IMR-90 (cell line): ENCODE measurements around the gene CWC22. TPM values are rescaled to one million over a fixed set of nuclear protein-coding genes. Genes with fewer than 3 reads are reported as not detected.
A peak's percentile ranks its signal among the peaks of the same experiment; 100 is the strongest.

Source experiments
- ATAC-seq: fragments of 200-7000 bp; cut with Tn5 transposase; 2 replicates; pipeline ENCODE4 v1.9.1; 2020; ENCODE audit warnings: low read depth, mild to moderate bottlenecking, moderate library complexity
- BruUV-seq: library from RNA; stranded (reverse); fragments of 400-500 nt; replicated peaks from 2 replicates; lab custom pipeline; 2021; lab: Mats Ljungman, UMichigan
- CTCF ChIA-PET: fragments of 300-600 bp; formaldehyde crosslinking; extraction: SDS; loops from one replicate; lab custom pipeline; 2021; ENCODE audit warnings: antibody characterized with exemption; lab: Yijun Ruan, JAX
- POLR2A ChIA-PET: fragments of 300-600 bp; sonication (Branson Sonifier 250); formaldehyde crosslinking; loops from one replicate; lab custom pipeline; 2022; ENCODE audit warnings: antibody characterized with exemption; ENCODE audit not compliant: unreplicated experiment; lab: Charles Lee
- DNase-seq: peaks from one replicate; pipeline ENCODE4 v3.0.0; 2013
- H2AFZ ChIP-seq: replicated peaks from 2 replicates; pipeline ENCODE3; 2013; ENCODE audit warnings: low read length, mild to moderate bottlenecking; ENCODE audit not compliant: poor library complexity
- H2AK5ac ChIP-seq: 2 replicates; pipeline ENCODE4 v1.6.1; 2013; ENCODE audit warnings: low read depth, low read length, inconsistent platforms
- H2AK9ac ChIP-seq: replicated peaks from 2 replicates; pipeline ENCODE3; 2013; ENCODE audit warnings: mild to moderate bottlenecking, low read depth, low read length, moderate library complexity; ENCODE audit not compliant: poor library complexity
- H2BK120ac ChIP-seq: 2 replicates; pipeline ENCODE4 v1.6.1; 2013; ENCODE audit warnings: low read depth, low read length, inconsistent platforms
- H2BK15ac ChIP-seq: 3 replicates; pipeline ENCODE4 v1.6.1; 2013; ENCODE audit warnings: low read depth, low read length, inconsistent platforms
- H2BK20ac ChIP-seq: 2 replicates; pipeline ENCODE4 v1.6.1; 2013; ENCODE audit warnings: low read depth, mild to moderate bottlenecking, inconsistent platforms, low read length, moderate library complexity
- H2BK5ac ChIP-seq: 2 replicates; pipeline ENCODE4 v1.6.1; 2013; ENCODE audit warnings: mild to moderate bottlenecking, low read depth, low read length, inconsistent platforms; ENCODE audit not compliant: poor library complexity, severe bottlenecking
- H3K14ac ChIP-seq: replicated peaks from 2 replicates; pipeline ENCODE4 v1.6.1; 2013; ENCODE audit warnings: low read depth, low read length, inconsistent platforms
- H3K18ac ChIP-seq: 2 replicates; pipeline ENCODE4 v1.6.1; 2013; ENCODE audit warnings: low read depth, low read length, control low read depth
- H3K23ac ChIP-seq: 2 replicates; pipeline ENCODE4 v1.6.1; 2013; ENCODE audit warnings: low read depth, low read length, inconsistent platforms
- H3K27ac ChIP-seq: 2 replicates; pipeline ENCODE4 v1.5.1; 2013; ENCODE audit warnings: mild to moderate bottlenecking, control low read depth, low read length; ENCODE audit not compliant: insufficient read depth
- H3K27me3 ChIP-seq: 2 replicates; pipeline ENCODE4 v1.6.1; 2013; ENCODE audit warnings: low read length; ENCODE audit not compliant: control insufficient read depth, insufficient read depth
- H3K36me3 ChIP-seq: 2 replicates; pipeline ENCODE4 v1.6.1; 2013; ENCODE audit warnings: low read length, mixed read lengths; ENCODE audit not compliant: control insufficient read depth, insufficient read depth
- H3K4ac ChIP-seq: 2 replicates; pipeline ENCODE4 v1.6.1; 2013; ENCODE audit warnings: low read depth, low read length, inconsistent platforms
- H3K4me1 ChIP-seq: 2 replicates; pipeline ENCODE4 v1.6.1; 2013; ENCODE audit warnings: low read length, mixed read lengths; ENCODE audit not compliant: control insufficient read depth, insufficient read depth
- H3K4me2 ChIP-seq: 2 replicates; pipeline ENCODE4 v1.6.1; 2013; ENCODE audit warnings: low read depth, mild to moderate bottlenecking, control low read depth, low read length, moderate library complexity
- H3K4me3 ChIP-seq: 2 replicates; pipeline ENCODE4 v1.5.1; 2013; ENCODE audit warnings: low read depth, mild to moderate bottlenecking, control low read depth, low read length, moderate library complexity; ENCODE audit not compliant: insufficient read depth
- H3K56ac ChIP-seq: 2 replicates; pipeline ENCODE4 v1.6.1; 2013; ENCODE audit warnings: low read length, inconsistent platforms; ENCODE audit not compliant: insufficient read depth; ENCODE audit errors: extremely low read depth
- H3K79me1 ChIP-seq, 2 experiments: 2 replicates each; pipeline ENCODE4 v1.6.1; 2013; ENCODE audit warnings: low read length in 2 of 2, inconsistent platforms in 1 of 2, low read depth in 1 of 2
- H3K9ac ChIP-seq: 2 replicates; pipeline ENCODE4 v1.6.1; 2013; ENCODE audit warnings: low read depth, low read length, control low read depth
- H3K9me1 ChIP-seq: 2 replicates; pipeline ENCODE4 v1.6.1; 2013; ENCODE audit warnings: low read length, inconsistent platforms; ENCODE audit not compliant: insufficient read depth
- H3K9me3 ChIP-seq: 2 replicates; pipeline ENCODE4 v1.6.1; 2013; ENCODE audit warnings: low read length; ENCODE audit not compliant: control insufficient read depth, insufficient read depth
- H4K20me1 ChIP-seq: 2 replicates; pipeline ENCODE4 v1.6.1; 2013; ENCODE audit warnings: low read length, inconsistent platforms; ENCODE audit not compliant: insufficient read depth
- H4K5ac ChIP-seq: 2 replicates; pipeline ENCODE4 v1.6.1; 2013; ENCODE audit warnings: mild to moderate bottlenecking, low read depth, low read length, control low read depth
- H4K8ac ChIP-seq, 2 experiments: 2 replicates each; pipeline ENCODE4 v1.6.1; 2013; ENCODE audit warnings: low read depth in 2 of 2, low read length in 2 of 2, control low read depth in 1 of 2, inconsistent platforms in 1 of 2
- H4K91ac ChIP-seq: 2 replicates; pipeline ENCODE4 v1.6.1; 2013; ENCODE audit warnings: low read depth, low read length, inconsistent platforms; ENCODE audit not compliant: insufficient read depth
- CEBPB ChIP-seq: IDR thresholded peaks from 2 replicates; pipeline ENCODE4 v1.6.1; 2012; ENCODE audit warnings: low read depth, low read length, improper control_type of control experiment
- CHD1 ChIP-seq: IDR thresholded peaks from 2 replicates; pipeline ENCODE4 v1.6.1; 2012; ENCODE audit warnings: low read depth, low read length, improper control_type of control experiment
- CTCF ChIP-seq: conservative IDR thresholded peaks from 2 replicates; pipeline ENCODE4 v1.5.1; 2012; ENCODE audit warnings: mild to moderate bottlenecking, low read depth, low read length, improper control_type of control experiment
- ELK1 ChIP-seq: fragments of 150-350 bp; IDR thresholded peaks from 2 replicates; pipeline ENCODE4 v1.6.1; 2016; ENCODE audit warnings: low read depth, mild to moderate bottlenecking, low read length, moderate library complexity, borderline replicate concordance
- FOS ChIP-seq: fragments of 150-350 bp; IDR thresholded peaks from 2 replicates; pipeline ENCODE4 v1.6.1; 2016; ENCODE audit warnings: low read depth, low read length
- MAFK ChIP-seq: IDR thresholded peaks from 2 replicates; pipeline ENCODE4 v1.6.1; 2012; ENCODE audit warnings: low read depth, low read length, improper control_type of control experiment
- MAZ ChIP-seq: IDR thresholded peaks from 2 replicates; pipeline ENCODE4 v1.6.1; 2012; ENCODE audit warnings: low read depth, mild to moderate bottlenecking, low read length, improper control_type of control experiment, moderate library complexity, borderline replicate concordance
- RAD21 ChIP-seq: IDR thresholded peaks from 2 replicates; pipeline ENCODE4 v1.6.1; 2012; ENCODE audit warnings: low read length, improper control_type of control experiment
- RCOR1 ChIP-seq: IDR thresholded peaks from 2 replicates; pipeline ENCODE4 v1.6.1; 2012; ENCODE audit warnings: mild to moderate bottlenecking, low read length, improper control_type of control experiment; ENCODE audit not compliant: insufficient replicate concordance
- RFX5 ChIP-seq: IDR thresholded peaks from 2 replicates; pipeline ENCODE4 v1.8.0; 2012; ENCODE audit warnings: low read depth, mild to moderate bottlenecking, low read length, moderate library complexity
- WGBS, 2 experiments: methylation state at CpG; one replicate each; pipeline versions ENCODE4 v1.1.5 to v1.1.7; 2013; ENCODE audit warnings: missing lambda C conversion rate in 2 of 2; ENCODE audit not compliant: insufficient read length in 1 of 2; ENCODE audit errors: extremely low coverage in 2 of 2; 5-methylcytosine and 5-hydroxymethylcytosine counted together
- dilution Hi-C: fragments of 300-500 bp; cut with HindIII; formaldehyde crosslinking; loops from one replicate; pipeline ENCODE4 v1.14.3; 2018; ENCODE audit warnings: low sequenced_read_pairs; ENCODE audit not compliant: unreplicated experiment
- in situ Hi-C: fragments of 300-500 bp; cut with MboI; formaldehyde crosslinking; loops from 3 replicates; pipeline ENCODE4 v1.14.3; 2019; ENCODE audit warnings: low sequenced_read_pairs, inconsistent platforms, mixed read lengths
- intact Hi-C: fragments of 100-400 bp; cut with micrococcal nuclease; formaldehyde crosslinking; loops from 2 replicates; pipeline ENCODE4 v1.10.0; 2022
- polyA plus RNA-seq, 3 experiments: library from polyadenylated mRNA; depleted of rRNA; stranded (reverse); fragments of >200 nt; gene quantifications; 2 replicates each; pipeline ENCODE4 v1.2.3, GENCODE V29; 2012; ENCODE audit warnings: low replicate concordance in 1 of 3
- total RNA-seq: library from RNA; depleted of rRNA; stranded (reverse); fragments of >200 nt; gene quantifications from 2 replicates; pipeline ENCODE4 v1.2.3, GENCODE V29; 2012

CWC22 gene
- total and polyA plus RNA-seq, 2 of the 4 experiments (the other 2 are of a cell fraction): 4.5 to 17.9 TPM

GRCh38 chr2:180040146-180040925 lies 33.2 kb upstream of the CWC22 start:
- no peak overlapping the region for H2BK5ac ChIP-seq
- no peak overlapping the region for H3K14ac ChIP-seq
- H4K20me1 ChIP-seq: no peaks in the 10 kb centered on the region; the same call in 1 of the 2 replicates
- H2AFZ ChIP-seq: no peak overlapping the region
- no peak overlapping the region for H2BK15ac ChIP-seq
- in situ Hi-C loops: no loop called here
- no peak overlapping the region for H2BK120ac ChIP-seq
- H3K4ac ChIP-seq: no peak overlapping the region
- H3K56ac ChIP-seq: no peak overlapping the region
- BruUV-seq: no TSS peak
- no peak overlapping the region for H3K23ac ChIP-seq
- H3K27ac ChIP-seq: no peak overlapping the region
- H2BK20ac ChIP-seq: no peak overlapping the region
- no peak overlapping the region for H2AK5ac ChIP-seq
- no peaks in the 10 kb centered on the region for H3K9me3 ChIP-seq
- DNase-seq: peak; percentile 97
- WGBS, 2 experiments: no CpG with 5 or more reads among the region's 1 CpG
- H3K27me3 ChIP-seq: no peaks in the 10 kb centered on the region; the same call in 1 of the 2 replicates
- no peaks in the 10 kb centered on the region; the same call in 1 of the 2 replicates for H3K4me1 ChIP-seq
- H3K4me2 ChIP-seq: no peak overlapping the region; the same call in 1 of the 2 replicates
- ChIA-PET POLR2A (interaction anchor here (0.6 kb wide), 1 partner anchor 1064 kb away, joined by 4 read pairs; no protein-coding TSS in a partner anchor), CTCF (interaction anchor here (0.7 kb wide), 1 partner anchor 24 kb away, joined by 3 read pairs; no protein-coding TSS in a partner anchor)
- H2AK9ac ChIP-seq: no peak overlapping the region
- no peak overlapping the region for H4K8ac ChIP-seq
- no peaks in the 10 kb centered on the region for H3K36me3 ChIP-seq
- ATAC-seq: peak; percentile 95
- H4K5ac ChIP-seq: no peak overlapping the region
- no peak overlapping the region for H4K91ac ChIP-seq
- H3K4me3 ChIP-seq: no peak overlapping the region
- dilution Hi-C loops: no loop called here
- intact Hi-C loops: no loop called here
- no peak overlapping the region for H3K9ac ChIP-seq
- H3K18ac ChIP-seq: no peak overlapping the region
- H3K9me1 ChIP-seq: no peaks in the 10 kb centered on the region
- TF ChIP-seq CTCF (peak; percentile 54), FOS (peak; percentile 36; the same call in 1 of the 2 replicates), ELK1 (no peak), RCOR1 (peak; percentile 89), MAZ (0 out of 2 replicates have a peak, but pooled peaks have one; percentile 13), CEBPB (peak; percentile 98), RFX5 (no peak; the same call in 1 of the 2 replicates), CHD1 (no peak), MAFK (peak; percentile 44; the same call in 1 of the 2 replicates), RAD21 (no peak)
- H3K79me1 ChIP-seq: no peaks in the 10 kb centered on the region
